Hepatocyte (in vitro differentiated cells): ENCODE measurements around the gene ATP1A4.

Source experiments
- EZH2 ChIP-seq: fragments of 200-600 bp; sonication (generic); IDR thresholded peaks from 2 replicates; pipeline ENCODE4 v1.6.1; 2016; ENCODE audit warnings: antibody characterized with exemption, mild to moderate bottlenecking, borderline replicate concordance
- TF ChIP-seq, protein P1 (sequence below): fragments of 200-600 bp; sonication (generic); IDR thresholded peaks from 2 replicates; pipeline ENCODE4 v1.5.1; 2016; ENCODE audit warnings: antibody characterized with exemption, mild to moderate bottlenecking; ENCODE audit not compliant: poor library complexity

DNA sequence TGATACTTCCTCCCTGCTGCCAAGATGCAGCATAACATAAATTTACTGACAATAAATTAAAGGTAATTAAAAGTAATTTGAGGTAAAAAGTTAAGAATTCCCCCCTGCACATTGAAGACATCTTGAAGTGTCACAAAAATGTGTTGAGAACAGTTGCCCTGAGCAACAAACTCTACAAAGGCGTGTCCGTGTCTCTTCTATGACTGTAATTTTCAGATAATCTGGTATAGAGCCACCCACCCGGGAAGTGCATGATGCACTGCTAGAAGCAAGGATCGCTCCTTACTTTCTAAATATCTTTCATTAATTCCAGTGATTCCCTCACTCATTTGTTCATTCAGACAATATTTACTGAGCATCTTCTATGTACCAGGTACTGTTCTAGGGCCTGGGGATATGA, 27.9 kb downstream of the ATP1A4 start:
- TF ChIP-seq, protein P1, sequence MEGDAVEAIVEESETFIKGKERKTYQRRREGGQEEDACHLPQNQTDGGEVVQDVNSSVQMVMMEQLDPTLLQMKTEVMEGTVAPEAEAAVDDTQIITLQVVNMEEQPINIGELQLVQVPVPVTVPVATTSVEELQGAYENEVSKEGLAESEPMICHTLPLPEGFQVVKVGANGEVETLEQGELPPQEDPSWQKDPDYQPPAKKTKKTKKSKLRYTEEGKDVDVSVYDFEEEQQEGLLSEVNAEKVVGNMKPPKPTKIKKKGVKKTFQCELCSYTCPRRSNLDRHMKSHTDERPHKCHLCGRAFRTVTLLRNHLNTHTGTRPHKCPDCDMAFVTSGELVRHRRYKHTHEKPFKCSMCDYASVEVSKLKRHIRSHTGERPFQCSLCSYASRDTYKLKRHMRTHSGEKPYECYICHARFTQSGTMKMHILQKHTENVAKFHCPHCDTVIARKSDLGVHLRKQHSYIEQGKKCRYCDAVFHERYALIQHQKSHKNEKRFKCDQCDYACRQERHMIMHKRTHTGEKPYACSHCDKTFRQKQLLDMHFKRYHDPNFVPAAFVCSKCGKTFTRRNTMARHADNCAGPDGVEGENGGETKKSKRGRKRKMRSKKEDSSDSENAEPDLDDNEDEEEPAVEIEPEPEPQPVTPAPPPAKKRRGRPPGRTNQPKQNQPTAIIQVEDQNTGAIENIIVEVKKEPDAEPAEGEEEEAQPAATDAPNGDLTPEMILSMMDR, result no peak
- TF ChIP-seq EZH2, result no peak
